ENCODE results near the gene NOS1AP. TPM values are rescaled to one million over a fixed set of nuclear protein-coding genes. Genes with fewer than 3 reads are reported as not detected.

The NOS1AP gene
- total RNA-seq, 1 experiment from 2014 or later: 5.3 TPM

GRCh38 chr1:162305969-162306368, 236.5 kb downstream of the NOS1AP start (continued):
- TF ChIP-seq EGR1 (IDR thresholded peaks at IDR 0.05; ENCODE audit: low read depth) (no peak), ZBTB33 (IDR thresholded peaks at IDR 0.05; ENCODE audit: extremely low read depth, insufficient replicate concordance, low read length) (no peak), SRF (IDR thresholded peaks at IDR 0.05; ENCODE audit: low read depth) (no peak), JUND (IDR thresholded peaks at IDR 0.05) (no peak), EZH2phosphoT487 (IDR thresholded peaks at IDR 0.05; ENCODE audit: borderline replicate concordance) (no peak), SP1 (IDR thresholded peaks at IDR 0.05; ENCODE audit: low read depth) (no peak), SIN3A (IDR thresholded peaks at IDR 0.05; ENCODE audit: low read depth) (no peak), MAX (IDR thresholded peaks at IDR 0.05) (no peak), FOSL1 (IDR thresholded peaks at IDR 0.05; ENCODE audit: low read depth) (no peak)

GRCh38 chr1:162310337-162310736, 240.8 kb downstream of the NOS1AP start:
- no peak for TF ChIP-seq SIN3A (IDR thresholded peaks at IDR 0.05; ENCODE audit: low read depth)
- no peak for TF ChIP-seq SP1 (IDR thresholded peaks at IDR 0.05; ENCODE audit: low read depth)
- TF ChIP-seq ELF1 (IDR thresholded peaks at IDR 0.05; ENCODE audit: borderline replicate concordance, low read depth): no peak
- TF ChIP-seq EZH2phosphoT487 (IDR thresholded peaks at IDR 0.05; ENCODE audit: borderline replicate concordance): no peak
- no peak for TF ChIP-seq YY1 (IDR thresholded peaks at IDR 0.05; ENCODE audit: extremely low read depth, insufficient replicate concordance, low read depth, low read length)
- H2AFZ ChIP-seq (ENCODE audit: low read depth, low read length, poor library complexity, severe bottlenecking): no peak overlapping the region
- H3K9ac ChIP-seq (ENCODE audit: low read length): no peak overlapping the region
- H3K9me3 ChIP-seq (ENCODE audit: control insufficient read depth in 1 of 2, insufficient read depth in 1 of 2, low read depth in 1 of 2, low read length in 2 of 2): no peaks in the 10 kb centered on the region
- no peak overlapping the region for H3K4me3 ChIP-seq (replicated peaks in 1 of 2; ENCODE audit: low read depth in 1 of 2, low read length in 2 of 2)
- no peaks in the 10 kb centered on the region for H3K79me2 ChIP-seq (ENCODE audit: insufficient read depth, low read length)
- ChIA-PET POLR2A (no interaction called here), CTCF (no interaction called here), RAD21 (ENCODE audit: low non-redundant PET in 1 of 2, low total read pairs in 2 of 2, uncharacterized antibody in 2 of 2, unreplicated experiment in 2 of 2) (no interaction called here)
- intact Hi-C loops (cut with micrococcal nuclease): no loop called here
- DNase-seq (ENCODE audit: low read depth, low spot score) (no peak), ATAC-seq (no peak)
- H3K36me3 ChIP-seq (ENCODE audit: control insufficient read depth in 1 of 2, insufficient read depth in 2 of 2, low read length in 2 of 2): no peaks in the 10 kb centered on the region
- H3K27ac ChIP-seq (ENCODE audit: low read depth, low read length): no peak overlapping the region
- H3K27me3 ChIP-seq (ENCODE audit: insufficient read depth, low read length): no peaks in the 10 kb centered on the region
- no peak overlapping the region for H3K4me2 ChIP-seq (ENCODE audit: low read length)
- H3K4me1 ChIP-seq (ENCODE audit: control insufficient read depth in 1 of 2, insufficient read depth in 2 of 2, low read length in 2 of 2): peaks cover 0 to 5% of the 10 kb centered on the region in 2 experiments; a peak in 1 of 4 replicates
- BruUV-seq (replicated peaks): no TSS peak
- no peaks in the 10 kb centered on the region for H4K20me1 ChIP-seq (ENCODE audit: insufficient read depth)
- no peaks in the 10 kb centered on the region for H3K9me2 ChIP-seq (ENCODE audit: insufficient read depth)
